Raji (cell line): ENCODE measurements around the gene TGFB1I1.

Experiments used
- POLR2A ChIP-seq: IDR thresholded peaks from 2 replicates; pipeline ENCODE4 v1.6.1; 2011; ENCODE audit warnings: low read depth, low read length, control low read depth; ENCODE audit not compliant: insufficient read depth

TGFB1I1 gene

GRCh38 chr16:31441956-31442355, 30.0 kb upstream of the TGFB1I1 start:
- TF ChIP-seq POLR2A, result no peak

- TF ChIP-seq POLR2A, result 0 out of 2 replicates have a peak, but pooled peaks have one; percentile 11
Observed at GRCh38 chr16:31451201-31451600, 20.8 kb upstream of the TGFB1I1 start.

- TF ChIP-seq POLR2A, result 0 out of 2 replicates have a peak, but pooled peaks have one; percentile 26
Observed at GRCh38 chr16:31451681-31452351, 20.1 kb upstream of the TGFB1I1 start.

GRCh38 chr16:31452631-31453106, 19.3 kb upstream of the TGFB1I1 start:
- 0 out of 2 replicates have a peak, but pooled peaks have one; percentile 15 for TF ChIP-seq POLR2A

GRCh38 chr16:31453255-31454204, 18.4 kb upstream of the TGFB1I1 start:
- no peak for TF ChIP-seq POLR2A

GRCh38 chr16:31455601-31456314, 16.2 kb upstream of the TGFB1I1 start:
- no peak for TF ChIP-seq POLR2A

- no peak for TF ChIP-seq POLR2A
Observed at GRCh38 chr16:31456988-31457360, 15.0 kb upstream of the TGFB1I1 start.

GRCh38 chr16:31458073-31458843, 13.7 kb upstream of the TGFB1I1 start:
- no peak for TF ChIP-seq POLR2A

GRCh38 chr16:31458844-31459686, 12.9 kb upstream of the TGFB1I1 start, which contains the start of gene ARMC5:
ARMC5 (plus strand) TSS chr16:31459501; CDS start chr16:31459525, 24 bp downstream.
- peak; percentile 86 for TF ChIP-seq POLR2A

GRCh38 chr16:31459687-31460581, 12.0 kb upstream of the TGFB1I1 start:
- no peak for TF ChIP-seq POLR2A

GRCh38 chr16:31460582-31461002, 11.4 kb upstream of the TGFB1I1 start:
- TF ChIP-seq POLR2A, result no peak

- no peak for TF ChIP-seq POLR2A
Observed at GRCh38 chr16:31461201-31461920, 10.6 kb upstream of the TGFB1I1 start.
